HG02885 (cell line): Measurements from ENCODE around the gene LSP1.
"Not testable (repeated sequence)": the region's sequence is repeated elsewhere in the genome, so short reads cannot be mapped to it uniquely, and the experiment has no call there.

Experiments
- ATAC-seq: cut with Tn5 transposase; IDR thresholded peaks from one replicate; pipeline ENCODE4 v1.9.1; 2021; ENCODE audit warnings: mild to moderate bottlenecking; ENCODE audit not compliant: unreplicated experiment, poor library complexity

LSP1 gene

GRCh38 chr11:1862588-1863351 lies 9.9 kb downstream of the LSP1 start:
- no peak for ATAC-seq

GRCh38 chr11:1863352-1864216 lies 10.7 kb downstream of the LSP1 start:
- ATAC-seq = no peak

DNA sequence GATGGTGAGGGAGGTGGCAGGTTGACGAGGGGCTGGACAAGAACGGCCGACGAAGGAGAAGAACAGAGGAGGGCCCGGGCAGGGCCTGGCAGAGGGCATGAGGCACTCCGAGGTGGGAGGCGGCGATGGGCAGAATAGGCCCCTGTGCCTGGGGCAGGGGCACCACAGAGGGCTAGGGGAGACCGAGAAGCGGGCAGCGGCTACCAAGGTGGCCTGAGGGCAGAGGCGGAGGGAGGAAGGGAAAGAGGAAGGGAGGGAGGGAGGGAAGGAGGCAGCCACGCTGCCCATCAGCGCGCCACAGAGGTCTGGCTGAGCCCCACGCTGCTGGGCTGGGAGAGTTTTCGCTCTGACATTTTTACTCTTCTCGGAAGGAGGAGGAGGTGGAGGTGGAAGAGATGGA lies 11.3 kb downstream of the LSP1 start:
- ATAC-seq = no peak

GRCh38 chr11:1864831-1865665 lies 12.2 kb downstream of the LSP1 start:
- ATAC-seq = no peak

DNA sequence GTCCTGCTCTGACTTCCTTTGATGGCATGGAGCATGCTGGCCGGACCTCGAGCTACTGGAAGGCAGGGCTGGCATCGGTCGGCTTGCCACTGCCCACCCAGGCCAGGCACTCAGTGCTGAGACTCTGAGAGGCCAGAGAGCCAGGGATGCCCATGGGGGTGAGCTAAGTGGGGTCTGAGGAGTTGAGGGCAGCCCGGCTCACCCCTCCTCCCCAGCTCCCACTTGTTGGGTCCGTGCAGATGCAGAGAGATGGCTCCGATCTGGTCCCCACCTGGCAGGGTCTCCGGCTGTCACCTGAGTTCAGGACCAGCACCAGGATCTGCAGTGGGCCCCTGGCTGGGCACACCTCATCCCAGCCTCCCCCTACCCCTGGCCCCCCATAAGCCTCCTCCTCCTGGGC lies 13.3 kb downstream of the LSP1 start:
- ATAC-seq = no peak

DNA sequence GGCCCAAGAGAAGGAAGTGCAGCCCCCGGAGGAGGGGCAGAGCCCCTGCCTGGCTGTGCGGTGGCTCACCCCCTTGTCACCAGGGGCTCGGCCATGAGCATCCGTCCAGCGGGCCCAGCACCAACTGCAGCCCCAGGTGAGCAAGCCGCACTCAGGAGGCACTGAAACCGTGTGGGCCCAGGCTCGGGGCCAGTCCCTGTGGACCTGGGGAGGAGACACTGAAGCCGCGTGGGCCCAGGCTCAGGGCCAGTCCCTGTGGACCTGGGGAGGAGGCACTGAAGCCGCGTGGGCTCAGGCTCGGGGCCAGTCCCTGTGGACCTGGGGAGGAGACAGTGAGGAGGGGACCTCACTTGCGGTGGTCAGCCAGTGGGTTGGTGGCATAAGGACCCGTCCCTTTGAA lies 13.9 kb downstream of the LSP1 start:
- no peak for ATAC-seq

GRCh38 chr11:1867381-1867780 lies 14.5 kb downstream of the LSP1 start:
- ATAC-seq = no peak

- no peak for ATAC-seq
Observed at GRCh38 chr11:1868056-1868635, 15.3 kb downstream of the LSP1 start.

- no peak for ATAC-seq
Observed at GRCh38 chr11:1868636-1869291, 15.9 kb downstream of the LSP1 start.

DNA sequence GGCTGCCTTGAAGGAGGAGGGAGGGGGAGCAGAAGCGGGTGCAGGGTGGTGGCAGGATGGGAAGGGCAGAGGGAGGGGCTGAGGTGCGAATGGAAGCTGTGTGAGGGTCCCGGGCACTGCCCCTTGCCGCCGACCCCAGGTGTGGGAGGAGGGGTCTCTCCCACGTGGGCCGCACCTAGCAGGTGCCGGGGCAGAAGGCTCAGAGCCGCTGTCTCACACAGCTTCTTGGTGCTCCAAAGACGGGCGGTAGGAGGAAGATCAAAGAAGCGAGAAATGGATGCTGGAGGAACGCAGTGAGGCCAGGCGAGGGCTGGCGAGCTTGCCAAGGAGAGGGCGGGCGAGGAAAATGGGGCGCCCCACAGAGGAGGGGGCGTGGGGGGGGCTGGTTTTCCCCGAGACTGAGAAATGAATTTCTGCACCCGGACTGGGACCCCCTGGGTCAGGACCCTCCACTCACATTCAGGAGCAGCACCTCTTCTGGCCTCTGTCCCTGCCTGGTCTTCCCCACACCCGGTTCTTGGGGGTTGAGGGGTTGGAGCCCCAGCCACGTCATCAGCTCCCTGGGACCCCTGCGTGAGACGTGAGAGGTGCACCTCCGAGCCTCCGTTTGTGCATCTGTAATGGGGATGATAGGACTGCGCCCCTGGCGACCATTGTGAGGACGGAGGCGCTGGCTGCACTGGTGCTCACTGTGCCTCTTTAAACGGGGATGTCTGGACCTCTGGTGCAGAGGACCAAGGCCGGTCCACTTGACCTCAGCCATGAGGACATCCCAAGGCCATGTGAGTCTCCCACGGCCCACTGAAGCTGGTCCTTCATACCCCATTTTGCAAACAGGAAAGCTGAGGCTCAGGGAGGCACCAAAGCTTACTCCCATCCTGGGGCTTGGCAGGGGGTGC lies 16.8 kb downstream of the LSP1 start:
- ATAC-seq = no peak

GRCh38 chr11:1870326-1870696 lies 17.4 kb downstream of the LSP1 start:
- no peak for ATAC-seq

DNA sequence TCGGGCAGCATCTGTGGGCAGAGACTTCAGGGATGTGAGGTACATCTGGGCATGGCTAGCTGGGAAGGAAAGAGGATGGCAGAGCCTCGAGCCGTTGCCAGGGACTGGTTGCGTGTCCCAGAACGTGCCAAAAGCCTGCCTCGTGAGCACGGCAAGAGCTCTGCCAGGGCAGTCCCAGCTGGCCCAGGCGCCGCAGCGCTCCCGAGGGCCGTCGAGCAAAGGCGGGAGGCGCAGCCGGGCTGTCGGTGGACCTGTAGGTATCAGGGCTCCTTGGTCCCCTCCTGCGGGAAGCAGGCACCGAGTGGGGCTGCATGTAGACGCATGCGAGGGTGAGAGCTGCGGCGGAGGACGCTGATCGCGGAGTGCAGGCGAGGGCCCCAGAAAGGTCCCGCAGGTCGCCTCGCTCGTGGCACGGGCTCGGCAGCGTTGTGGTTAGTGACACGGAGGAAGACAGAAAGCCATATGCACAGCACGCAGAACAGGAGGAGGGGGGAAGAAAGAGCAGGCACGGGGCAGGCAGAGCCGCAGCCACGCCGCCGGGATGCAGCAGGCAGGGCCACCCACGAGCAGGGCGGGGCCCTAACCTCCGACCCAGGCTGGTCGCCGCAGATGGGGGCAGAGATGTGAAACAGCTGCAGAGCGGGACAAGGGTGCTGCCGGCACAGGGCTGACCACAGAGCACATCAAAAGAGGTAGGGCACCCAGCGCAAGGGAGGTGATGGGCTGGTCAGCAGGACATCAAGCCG lies 18.0 kb downstream of the LSP1 start:
- no peak for ATAC-seq

DNA sequence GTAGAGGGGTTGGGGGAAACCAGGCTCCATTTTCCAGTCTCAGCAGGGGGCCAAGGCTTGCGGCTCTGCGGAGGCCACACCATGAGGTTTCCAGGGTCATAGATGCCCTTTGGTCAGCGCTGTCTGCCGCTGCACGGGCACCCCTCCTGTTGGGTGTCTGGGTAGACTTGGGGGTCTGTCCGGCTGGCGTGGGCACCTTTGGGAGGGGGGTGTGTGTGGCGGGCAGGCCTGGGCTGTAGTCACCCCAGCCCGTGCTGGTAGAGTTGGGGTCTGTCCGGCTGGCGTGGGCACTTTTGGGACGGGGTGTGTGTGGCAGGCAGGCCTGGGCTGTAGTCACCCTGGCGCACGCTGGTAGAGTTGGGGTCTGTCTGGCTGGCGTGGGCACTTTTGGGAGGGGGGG lies 18.6 kb downstream of the LSP1 start:
- no peak for ATAC-seq

DNA sequence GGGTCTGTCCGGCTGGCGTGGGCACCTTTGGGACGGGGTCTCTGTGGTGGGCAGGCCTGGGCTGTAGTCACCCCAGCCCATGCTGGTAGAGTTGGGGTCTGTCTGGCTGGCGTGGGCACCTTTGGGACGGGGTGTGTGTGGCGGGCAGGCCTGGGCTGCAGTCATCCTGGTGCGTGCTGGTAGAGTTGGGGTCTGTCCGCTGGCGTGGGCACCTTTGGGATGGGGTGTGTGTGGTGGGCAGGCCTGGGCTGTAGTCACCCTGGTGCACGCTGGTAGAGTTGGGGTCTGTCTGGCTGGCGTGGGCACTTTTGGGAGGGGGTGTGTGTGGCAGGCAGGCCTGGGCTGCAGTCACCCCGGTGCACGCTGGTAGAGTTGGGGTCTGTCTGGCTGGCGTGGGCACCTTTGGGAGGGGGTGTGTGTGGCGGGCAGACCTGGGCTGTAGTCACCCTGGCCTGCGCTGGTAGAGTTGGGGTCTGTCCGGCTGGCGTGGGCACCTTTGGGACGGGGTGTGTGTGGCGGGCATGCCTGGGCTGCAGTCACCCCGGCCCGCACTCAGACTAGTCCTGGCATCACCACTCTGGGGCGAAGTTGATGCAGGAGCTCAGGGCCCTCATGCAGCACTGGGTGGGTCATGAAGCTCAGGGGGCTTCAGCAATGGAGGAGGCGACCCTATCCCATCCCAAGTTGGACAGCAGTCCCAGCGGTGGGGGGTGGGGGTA lies 19.5 kb downstream of the LSP1 start:
- ATAC-seq = no peak

DNA sequence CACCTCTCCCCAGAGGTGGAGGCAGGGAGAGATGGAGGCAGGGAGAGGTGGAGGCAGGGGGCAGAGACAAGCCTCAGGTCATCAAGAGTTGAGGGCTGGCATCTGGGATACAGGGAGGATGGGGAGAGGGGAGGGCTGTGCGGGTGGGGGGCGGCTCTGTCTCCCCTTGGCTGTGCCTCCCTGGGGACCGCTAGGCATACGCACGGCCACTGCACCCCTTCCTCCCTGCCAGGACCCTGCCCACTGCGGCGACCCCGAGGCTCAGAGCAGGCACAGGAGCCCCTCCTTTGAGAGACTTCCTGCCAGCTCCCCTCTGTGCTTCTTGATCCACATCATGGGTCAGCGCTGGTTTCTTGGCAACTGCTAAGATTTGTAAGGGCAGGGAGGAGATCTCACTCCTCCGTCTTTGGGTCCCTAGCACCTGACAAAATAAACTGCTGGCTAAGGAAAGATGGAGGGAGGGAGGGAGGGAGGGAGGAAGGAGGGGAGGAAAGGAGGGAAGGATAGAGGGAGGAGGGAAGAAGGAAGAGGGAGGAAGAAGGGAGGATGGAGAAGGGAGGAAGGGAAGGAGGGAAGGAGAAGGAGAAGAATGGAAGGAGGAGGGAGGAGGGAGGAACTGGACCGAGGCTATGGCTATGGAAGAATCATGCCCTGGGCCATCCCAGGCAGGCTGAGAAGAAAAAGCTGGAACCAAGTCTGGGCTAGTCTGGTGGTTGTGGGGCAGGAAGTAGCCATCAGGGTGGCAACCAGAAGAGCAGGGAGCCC lies 20.3 kb downstream of the LSP1 start:
- no peak for ATAC-seq

DNA sequence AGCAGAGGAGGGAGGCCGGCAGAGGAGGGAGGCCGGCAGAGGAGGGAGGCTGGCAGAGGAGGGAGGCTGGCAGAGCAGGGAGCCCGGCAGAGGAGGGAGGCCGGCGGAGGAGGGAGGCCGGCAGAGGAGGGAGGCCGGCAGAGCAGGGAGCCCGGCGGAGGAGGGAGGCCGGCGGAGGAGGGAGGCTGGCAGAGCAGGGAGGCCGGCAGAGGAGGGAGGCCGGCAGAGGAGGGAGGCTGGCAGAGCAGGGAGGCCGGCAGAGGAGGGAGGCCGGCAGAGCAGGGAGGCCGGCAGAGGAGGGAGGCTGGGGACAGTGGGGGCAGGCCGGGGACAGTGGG lies 20.9 kb downstream of the LSP1 start:
- not testable (repeated sequence) for ATAC-seq

- ATAC-seq = not testable (repeated sequence)
Observed at GRCh38 chr11:1874441-1875092, 21.7 kb downstream of the LSP1 start.
